CD4-positive, alpha-beta T cell treated with Interleukin-6 at 100 ng/mL for 8 hours (primary cell): ENCODE measurements around the gene PCNX4.

Experiments
- DNase-seq: peaks from one replicate; pipeline ENCODE4 v3.0.0-alpha.2; 2020; ENCODE audit warnings: mixed read lengths, low spot score

PCNX4 gene

GRCh38 chr14:60174352-60175254 is 82.9 kb downstream of the PCNX4 start:
- DNase-seq: no peak

GRCh38 chr14:60175255-60175902 is 83.7 kb downstream of the PCNX4 start:
- no peak for DNase-seq

- no peak for DNase-seq
Measured at GRCh38 chr14:60178164-60178563, 86.4 kb downstream of the PCNX4 start.

GRCh38 chr14:60178820-60179219 is 87.1 kb downstream of the PCNX4 start:
- DNase-seq: no peak

- no peak for DNase-seq
Measured at GRCh38 chr14:60179431-60179869, 87.7 kb downstream of the PCNX4 start.

GRCh38 chr14:60183138-60183537 is 91.4 kb downstream of the PCNX4 start:
- no peak for DNase-seq

GRCh38 chr14:60183741-60184140 is 92.0 kb downstream of the PCNX4 start:
- peak; percentile 8 for DNase-seq

- DNase-seq: peak; percentile 65
Measured at GRCh38 chr14:60184146-60184904, 92.6 kb downstream of the PCNX4 start.

GRCh38 chr14:60184905-60185555 is 93.3 kb downstream of the PCNX4 start:
- DNase-seq: no peak

- no peak for DNase-seq
Measured at GRCh38 chr14:60188115-60188514, 96.4 kb downstream of the PCNX4 start.

GRCh38 chr14:60188696-60189095 is 97.0 kb downstream of the PCNX4 start:
- no peak for DNase-seq

- DNase-seq: no peak
Measured at GRCh38 chr14:60189923-60190840, 98.5 kb downstream of the PCNX4 start.

- no peak for DNase-seq
Measured at GRCh38 chr14:60195179-60195810, 103.6 kb downstream of the PCNX4 start.

GRCh38 chr14:60196291-60196690 is 104.6 kb downstream of the PCNX4 start:
- no peak for DNase-seq

GRCh38 chr14:60197629-60198303 is 106.0 kb downstream of the PCNX4 start:
- no peak for DNase-seq

GRCh38 chr14:60199321-60199720 is 107.6 kb downstream of the PCNX4 start:
- no peak for DNase-seq

GRCh38 chr14:60204104-60204842 is 112.5 kb downstream of the PCNX4 start:
- DNase-seq: no peak

GRCh38 chr14:60204843-60205774 is 113.4 kb downstream of the PCNX4 start:
- no peak for DNase-seq
